Measurements from ENCODE around the gene SLC27A6. TPM values are rescaled to one million over a fixed set of nuclear protein-coding genes. Genes with fewer than 3 reads are reported as not detected.

The SLC27A6 gene
- total and polyA plus RNA-seq, 2 of the 13 experiments (the other 11 are each of a cell fraction or from before 2014, with no cell fraction given): not detected

GRCh38 chr5:128966375-128966774 is 1.1 kb downstream of the SLC27A6 start (continued):
- TF ChIP-seq SMC3 (IDR thresholded peaks at IDR 0.05; ENCODE audit: low read length) (no peak), PLSCR1 (CRISPR knock-in tag; IDR thresholded peaks at IDR 0.05; ENCODE audit: borderline replicate concordance) (no peak), RARA (CRISPR knock-in tag; IDR thresholded peaks at IDR 0.05) (no peak)

DNA sequence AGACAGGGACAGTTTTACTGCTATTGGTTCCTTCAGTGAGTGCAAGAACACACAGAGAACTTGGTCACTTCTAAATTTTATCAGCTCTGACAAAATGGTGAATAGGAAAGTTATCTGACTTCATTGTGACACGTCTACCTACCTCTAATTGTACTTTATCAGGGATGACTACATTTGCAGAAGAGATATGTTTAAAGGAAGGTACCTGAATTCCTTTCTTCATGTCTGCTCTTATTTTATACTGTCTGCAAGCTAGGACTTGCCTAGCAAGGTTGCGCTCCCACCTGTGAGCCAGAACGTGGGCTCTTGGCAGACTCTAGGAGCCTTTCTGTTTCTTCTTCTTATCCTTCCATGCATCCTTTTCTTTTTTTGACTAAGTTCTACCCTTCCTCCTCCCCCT is 1.6 kb downstream of the SLC27A6 start:
- FAIRE-seq (no peak), DNase-seq (ENCODE audit: low spot score) (no peak), ATAC-seq (no peak)
- no peaks in the 10 kb centered on the region for H3K36me3 ChIP-seq (replicated peaks in 1 of 2; ENCODE audit: control insufficient read depth in 1 of 2, insufficient read depth in 2 of 2, low read length in 2 of 2)
- H3K9ac ChIP-seq (ENCODE audit: insufficient read depth, low read depth, low read length): no peak overlapping the region
- no peak for TF ChIP-seq ZBTB46 (CRISPR knock-in tag; IDR thresholded peaks at IDR 0.05; ENCODE audit: borderline replicate concordance)
- TF ChIP-seq, protein P1, sequence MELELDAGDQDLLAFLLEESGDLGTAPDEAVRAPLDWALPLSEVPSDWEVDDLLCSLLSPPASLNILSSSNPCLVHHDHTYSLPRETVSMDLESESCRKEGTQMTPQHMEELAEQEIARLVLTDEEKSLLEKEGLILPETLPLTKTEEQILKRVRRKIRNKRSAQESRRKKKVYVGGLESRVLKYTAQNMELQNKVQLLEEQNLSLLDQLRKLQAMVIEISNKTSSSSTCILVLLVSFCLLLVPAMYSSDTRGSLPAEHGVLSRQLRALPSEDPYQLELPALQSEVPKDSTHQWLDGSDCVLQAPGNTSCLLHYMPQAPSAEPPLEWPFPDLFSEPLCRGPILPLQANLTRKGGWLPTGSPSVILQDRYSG (CRISPR knock-in tag; IDR thresholded peaks at IDR 0.05): no peak
- no peak for TF ChIP-seq GLMP (CRISPR knock-in tag; IDR thresholded peaks at IDR 0.05; ENCODE audit: borderline replicate concordance)
- no peak for TF ChIP-seq SRSF4 (IDR thresholded peaks at IDR 0.05; ENCODE audit: low read depth, low read length, poor library complexity, severe bottlenecking)
- TF ChIP-seq SIN3A (IDR thresholded peaks at IDR 0.05; ENCODE audit: borderline replicate concordance, low read depth, low read length): no peak
- in situ Hi-C loops (cut with HindIII; ENCODE audit: extremely low pct_ligation_motif_present, low pct_unique_long_range_greater_than_20kb) (no loop called here), intact Hi-C loops (cut with micrococcal nuclease; ENCODE audit: unreplicated experiment) (no loop called here)
- BruUV-seq (replicated peaks): no TSS peak
- H2AFZ ChIP-seq (ENCODE audit: low read length): no peak overlapping the region
- POLR2A ChIA-PET: no interaction called here
- no peaks in the 10 kb centered on the region for H3K27me3 ChIP-seq (ENCODE audit: control insufficient read depth in 1 of 2, insufficient read depth in 2 of 2, low read length in 2 of 2)
- H3K9me3 ChIP-seq (ENCODE audit: low read length): no peaks in the 10 kb centered on the region
- H3K4me3 ChIP-seq (replicated peaks in 1 of 3; ENCODE audit: insufficient read depth in 1 of 3, low read depth in 2 of 3, low read length in 3 of 3): no peak overlapping the region
- 22% methylated on average over 3 of the region's 3 CpGs for WGBS (ENCODE audit: low lambda C conversion rate)
- H3K4me1 ChIP-seq (ENCODE audit: insufficient read depth, low read length): no peaks in the 10 kb centered on the region
- CTCF ChIA-PET (ENCODE audit: low intra/inter-chr PET ratio, low total read pairs): no interaction called here
- H3K79me2 ChIP-seq (ENCODE audit: insufficient read depth, low read length): no peaks in the 10 kb centered on the region
- no peak overlapping the region for H3K27ac ChIP-seq (ENCODE audit: extremely low read length, insufficient read depth, low read length)
- H4K20me1 ChIP-seq (ENCODE audit: insufficient read depth, low read length): no peaks in the 10 kb centered on the region
- H3K4me2 ChIP-seq (ENCODE audit: low read depth, low read length): no peak overlapping the region
